Measurements from ENCODE around the gene ZNF622.

- TF ChIP-seq CTCF (IDR thresholded peaks at IDR 0.05): no peak
- no peak for TF ChIP-seq POLR2A (IDR thresholded peaks at IDR 0.05)
These were observed 59.0 kb downstream of the ZNF622 start for GRCh38 chr5:16406630-16407029.
